SK-N-SH (cell line): ENCODE data around the gene ZNF33B. TPM values are rescaled to one million over a fixed set of nuclear protein-coding genes. Genes with fewer than 3 reads are reported as not detected.

Source experiments
- CTCF ChIA-PET: fragments of 300-600, 350-600 bp; formaldehyde crosslinking; extraction: SDS; loops from one replicate; lab custom pipeline; 2021; lab: Yijun Ruan, JAX
- POLR2A ChIA-PET: fragments of 350-600 bp; sonication (Branson Sonifier 250); formaldehyde crosslinking; extraction: SDS; loops from one replicate; lab custom pipeline; 2020; ENCODE audit warnings: antibody characterized with exemption, inconsistent platforms; lab: Yijun Ruan, JAX
- DNase-seq: peaks from one replicate; pipeline ENCODE4 v3.0.0; 2012
- H2AFZ ChIP-seq: fragments of 200-600 bp; sonication (generic); 2 replicates; pipeline ENCODE4 v1.8.1; 2016; ENCODE audit warnings: antibody characterized with exemption, mild to moderate bottlenecking, low read depth
- H3F3A ChIP-seq: fragments of 200-600 bp; sonication (generic); replicated peaks from 2 replicates; pipeline ENCODE3; 2016; ENCODE audit warnings: antibody characterized with exemption, mild to moderate bottlenecking; ENCODE audit not compliant: insufficient read depth
- H3K27ac ChIP-seq, 2 experiments: fragments of 200-500 bp in 1 of 2; fragments of 200-600 bp in 1 of 2; sonication (Bioruptor generic) in 1 of 2; sonication (generic), shearing (Covaris generic) in 1 of 2; 2 replicates each; pipeline versions ENCODE4 v1.5.1 to v1.6.1; 2014 to 2016; ENCODE audit warnings: low read depth in 2 of 2, inconsistent platforms in 1 of 2, low read length in 1 of 2, mild to moderate bottlenecking in 1 of 2, mixed read lengths in 1 of 2
- H3K27me3 ChIP-seq: fragments of 200-600 bp; sonication (generic), shearing (Covaris generic); 2 replicates; pipeline ENCODE4 v1.6.1; 2016; ENCODE audit warnings: mixed run types; ENCODE audit not compliant: insufficient read depth
- H3K36me3 ChIP-seq, 2 experiments: fragments of 200-500 bp in 1 of 2; fragments of 200-600 bp in 1 of 2; sonication (Bioruptor generic) in 1 of 2; sonication (generic) in 1 of 2; replicated peaks in 1 of 2; 2 replicates each; pipeline versions ENCODE3 to v1.5.1; 2014 to 2016; ENCODE audit warnings: low read length in 1 of 2, mild to moderate bottlenecking in 1 of 2; ENCODE audit not compliant: insufficient read depth in 2 of 2, control insufficient read depth in 1 of 2
- H3K4me1 ChIP-seq, 2 experiments: fragments of 200-500 bp in 1 of 2; fragments of 200-600 bp in 1 of 2; sonication (Bioruptor generic) in 1 of 2; sonication (generic), shearing (Covaris generic) in 1 of 2; 2 replicates each; pipeline versions ENCODE4 v1.5.1 to v1.6.1; 2014 to 2016; ENCODE audit warnings: low read depth in 1 of 2, low read length in 1 of 2, mixed run types in 1 of 2; ENCODE audit not compliant: insufficient read depth in 2 of 2, control insufficient read depth in 1 of 2
- H3K4me2 ChIP-seq: fragments of 200-600 bp; sonication (generic), shearing (Covaris generic); 2 replicates; pipeline ENCODE4 v1.6.1; 2017; ENCODE audit warnings: mixed run types
- H3K4me3 ChIP-seq, 2 experiments: fragments of 200-500 bp in 1 of 2; fragments of 200-600 bp in 1 of 2; sonication (Bioruptor generic) in 1 of 2; sonication (generic), shearing (Covaris generic) in 1 of 2; 2 replicates each; pipeline versions ENCODE4 v1.5.1 to v1.8.1; 2014 to 2016; ENCODE audit warnings: low read depth in 2 of 2, inconsistent platforms in 1 of 2, low read length in 1 of 2, mild to moderate bottlenecking in 1 of 2, mixed read lengths in 1 of 2, moderate library complexity in 1 of 2
- H3K79me2 ChIP-seq: fragments of 200-600 bp; sonication (generic); 2 replicates; pipeline ENCODE4 v1.8.1; 2017; ENCODE audit warnings: mild to moderate bottlenecking; ENCODE audit not compliant: insufficient read depth
- H3K9ac ChIP-seq: fragments of 200-600 bp; sonication (generic); 2 replicates; pipeline ENCODE4 v1.6.1; 2017; ENCODE audit warnings: mixed run types
- H3K9me2 ChIP-seq: fragments of 200-600 bp; sonication (generic); 2 replicates; pipeline ENCODE4 v1.6.1; 2017; ENCODE audit warnings: mixed run types
- H3K9me3 ChIP-seq: fragments of 200-600 bp; sonication (generic); 2 replicates; pipeline ENCODE4 v1.6.1; 2017; ENCODE audit warnings: mixed run types, mild to moderate bottlenecking, moderate library complexity
- H4K20me1 ChIP-seq: fragments of 200-600 bp; sonication (generic); 2 replicates; pipeline ENCODE4 v1.6.1; 2017; ENCODE audit warnings: mild to moderate bottlenecking, mixed run types; ENCODE audit not compliant: insufficient read depth
- CHD2 ChIP-seq: fragments of 150-350 bp; IDR thresholded peaks from 2 replicates; pipeline ENCODE4 v1.6.1; 2018; ENCODE audit warnings: low read length; ENCODE audit not compliant: partially characterized antibody
- GABPA ChIP-seq: IDR thresholded peaks from 2 replicates; pipeline ENCODE4 v1.4.0; 2012; ENCODE audit warnings: low read depth, mild to moderate bottlenecking
- MEF2A ChIP-seq: IDR thresholded peaks from 2 replicates; pipeline ENCODE4 v1.4.0; 2012; ENCODE audit warnings: low read depth, borderline replicate concordance
- MXI1 ChIP-seq: IDR thresholded peaks from 2 replicates; pipeline ENCODE4 v1.6.1; 2012; ENCODE audit warnings: mild to moderate bottlenecking, low read depth, low read length, improper control_type of control experiment
- RFX5 ChIP-seq: IDR thresholded peaks from 2 replicates; pipeline ENCODE4 v1.6.1; 2012; ENCODE audit warnings: mild to moderate bottlenecking, improper control_type of control experiment, low read length
- TAF1 ChIP-seq: IDR thresholded peaks from 2 replicates; pipeline ENCODE4 v1.6.1; 2012; ENCODE audit warnings: low read depth, mild to moderate bottlenecking, low read length, moderate library complexity, borderline replicate concordance
- YY1 ChIP-seq: IDR thresholded peaks from 2 replicates; pipeline ENCODE4 v1.4.0; 2012; ENCODE audit warnings: low read depth, mild to moderate bottlenecking
- WGBS: methylation state at CpG from one replicate; pipeline ENCODE4 v1.1.6; 2017; ENCODE audit warnings: low lambda C conversion rate; 5-methylcytosine and 5-hydroxymethylcytosine counted together
- polyA plus RNA-seq, 3 experiments: library from polyadenylated mRNA; depleted of rRNA; stranded (reverse); fragments of >200 nt; gene quantifications; 2 replicates each; pipeline ENCODE4 v1.2.3, GENCODE V29; 2012
- TF ChIP-seq, protein P1 (sequence below): IDR thresholded peaks from 2 replicates; pipeline ENCODE4 v1.6.1; 2012; ENCODE audit warnings: mild to moderate bottlenecking, low read depth, low read length, moderate library complexity
- TF ChIP-seq, protein P2 (sequence below): IDR thresholded peaks from 2 replicates; pipeline ENCODE4 v1.4.0; 2012; ENCODE audit warnings: low read depth
- TF ChIP-seq, protein P3 (sequence below): IDR thresholded peaks from 2 replicates; pipeline ENCODE4 v1.4.0; 2012; ENCODE audit warnings: low read depth, borderline replicate concordance
- TF ChIP-seq, protein P4 (sequence below): fragments of 200-600 bp; sonication (generic); IDR thresholded peaks from 2 replicates; pipeline ENCODE4 v1.6.1; 2017; ENCODE audit warnings: antibody characterized with exemption, mild to moderate bottlenecking, moderate library complexity

Gene ZNF33B
- polyA plus RNA-seq, 1 of the 3 experiments (the other 2 are of a cell fraction) = 5.6 TPM

DNA sequence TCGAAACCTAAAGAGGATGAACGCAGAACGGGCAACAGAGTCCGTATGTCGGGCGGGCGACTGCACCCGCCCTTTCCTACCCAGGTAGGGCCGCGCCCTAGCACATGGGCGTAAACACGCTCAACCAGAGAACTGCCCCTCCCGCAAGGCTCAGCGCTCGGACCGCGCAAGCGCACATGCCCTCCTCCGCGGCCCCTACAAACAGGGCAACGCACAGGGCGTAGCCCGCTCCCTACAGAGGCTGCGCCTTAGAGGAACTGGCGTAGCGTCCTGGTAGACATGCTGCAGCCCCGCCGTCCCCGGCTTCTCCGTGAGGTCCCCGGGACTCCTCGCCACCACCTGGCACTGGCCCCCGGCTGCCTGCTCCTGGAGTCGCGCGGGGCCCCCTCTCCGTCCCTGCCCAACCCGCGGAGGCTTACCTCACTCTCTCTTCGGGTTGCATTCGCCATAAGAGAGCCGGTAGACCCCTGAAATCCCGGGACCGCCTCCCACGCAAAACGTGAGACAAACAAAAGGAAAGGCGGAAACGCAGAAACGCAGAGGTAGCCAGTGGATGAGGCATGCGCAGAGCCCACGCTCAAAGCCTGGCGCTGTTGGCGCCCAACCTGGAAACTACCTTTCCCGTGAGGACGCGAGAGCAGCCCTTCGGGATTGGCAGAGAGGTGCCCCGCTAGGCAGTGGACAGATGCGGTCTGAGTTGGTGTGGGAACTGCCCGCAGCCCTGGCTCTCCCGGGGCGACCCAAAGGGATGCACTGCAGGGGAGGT, at the start of gene ZNF33B (continued):
- TF ChIP-seq, protein P1, sequence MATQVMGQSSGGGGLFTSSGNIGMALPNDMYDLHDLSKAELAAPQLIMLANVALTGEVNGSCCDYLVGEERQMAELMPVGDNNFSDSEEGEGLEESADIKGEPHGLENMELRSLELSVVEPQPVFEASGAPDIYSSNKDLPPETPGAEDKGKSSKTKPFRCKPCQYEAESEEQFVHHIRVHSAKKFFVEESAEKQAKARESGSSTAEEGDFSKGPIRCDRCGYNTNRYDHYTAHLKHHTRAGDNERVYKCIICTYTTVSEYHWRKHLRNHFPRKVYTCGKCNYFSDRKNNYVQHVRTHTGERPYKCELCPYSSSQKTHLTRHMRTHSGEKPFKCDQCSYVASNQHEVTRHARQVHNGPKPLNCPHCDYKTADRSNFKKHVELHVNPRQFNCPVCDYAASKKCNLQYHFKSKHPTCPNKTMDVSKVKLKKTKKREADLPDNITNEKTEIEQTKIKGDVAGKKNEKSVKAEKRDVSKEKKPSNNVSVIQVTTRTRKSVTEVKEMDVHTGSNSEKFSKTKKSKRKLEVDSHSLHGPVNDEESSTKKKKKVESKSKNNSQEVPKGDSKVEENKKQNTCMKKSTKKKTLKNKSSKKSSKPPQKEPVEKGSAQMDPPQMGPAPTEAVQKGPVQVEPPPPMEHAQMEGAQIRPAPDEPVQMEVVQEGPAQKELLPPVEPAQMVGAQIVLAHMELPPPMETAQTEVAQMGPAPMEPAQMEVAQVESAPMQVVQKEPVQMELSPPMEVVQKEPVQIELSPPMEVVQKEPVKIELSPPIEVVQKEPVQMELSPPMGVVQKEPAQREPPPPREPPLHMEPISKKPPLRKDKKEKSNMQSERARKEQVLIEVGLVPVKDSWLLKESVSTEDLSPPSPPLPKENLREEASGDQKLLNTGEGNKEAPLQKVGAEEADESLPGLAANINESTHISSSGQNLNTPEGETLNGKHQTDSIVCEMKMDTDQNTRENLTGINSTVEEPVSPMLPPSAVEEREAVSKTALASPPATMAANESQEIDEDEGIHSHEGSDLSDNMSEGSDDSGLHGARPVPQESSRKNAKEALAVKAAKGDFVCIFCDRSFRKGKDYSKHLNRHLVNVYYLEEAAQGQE = no peak
- TF ChIP-seq, protein P2, sequence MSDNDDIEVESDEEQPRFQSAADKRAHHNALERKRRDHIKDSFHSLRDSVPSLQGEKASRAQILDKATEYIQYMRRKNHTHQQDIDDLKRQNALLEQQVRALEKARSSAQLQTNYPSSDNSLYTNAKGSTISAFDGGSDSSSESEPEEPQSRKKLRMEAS = peak; percentile 74
- TF ChIP-seq GABPA (no peak; the same call in 1 of the 2 replicates), YY1 (peak; percentile 44; the same call in 1 of the 2 replicates), RFX5 (no peak; the same call in 1 of the 2 replicates), MEF2A (no peak)
- TF ChIP-seq, protein P3, sequence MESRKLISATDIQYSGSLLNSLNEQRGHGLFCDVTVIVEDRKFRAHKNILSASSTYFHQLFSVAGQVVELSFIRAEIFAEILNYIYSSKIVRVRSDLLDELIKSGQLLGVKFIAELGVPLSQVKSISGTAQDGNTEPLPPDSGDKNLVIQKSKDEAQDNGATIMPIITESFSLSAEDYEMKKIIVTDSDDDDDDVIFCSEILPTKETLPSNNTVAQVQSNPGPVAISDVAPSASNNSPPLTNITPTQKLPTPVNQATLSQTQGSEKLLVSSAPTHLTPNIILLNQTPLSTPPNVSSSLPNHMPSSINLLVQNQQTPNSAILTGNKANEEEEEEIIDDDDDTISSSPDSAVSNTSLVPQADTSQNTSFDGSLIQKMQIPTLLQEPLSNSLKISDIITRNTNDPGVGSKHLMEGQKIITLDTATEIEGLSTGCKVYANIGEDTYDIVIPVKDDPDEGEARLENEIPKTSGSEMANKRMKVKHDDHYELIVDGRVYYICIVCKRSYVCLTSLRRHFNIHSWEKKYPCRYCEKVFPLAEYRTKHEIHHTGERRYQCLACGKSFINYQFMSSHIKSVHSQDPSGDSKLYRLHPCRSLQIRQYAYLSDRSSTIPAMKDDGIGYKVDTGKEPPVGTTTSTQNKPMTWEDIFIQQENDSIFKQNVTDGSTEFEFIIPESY = peak; percentile 67

DNA sequence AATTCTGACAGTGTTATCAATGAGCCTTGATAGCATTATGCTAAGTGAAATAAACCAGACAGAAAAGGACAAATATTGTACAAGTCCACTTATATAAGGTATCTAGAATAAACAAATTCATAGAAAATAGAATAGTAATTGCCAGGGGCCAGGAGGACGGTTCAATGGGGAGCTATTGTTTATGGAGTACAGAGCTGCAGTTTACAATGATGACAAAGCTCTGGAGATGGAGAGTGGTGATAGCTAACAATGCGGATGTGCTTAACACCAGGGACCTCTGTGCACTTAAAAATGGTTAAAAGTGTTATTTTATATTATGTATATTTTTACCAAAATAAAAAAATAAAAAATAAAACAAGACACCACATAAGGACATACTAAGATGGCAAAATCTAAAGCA, 46.1 kb upstream of the ZNF33B start:
- ChIA-PET POLR2A (no interaction called here), CTCF (interaction anchor here (0.6 to 1.6 kb wide), 2 partner anchors 68 to 104 kb away, joined by 3 read pairs; no protein-coding TSS in a partner anchor)
- H3F3A ChIP-seq = no peaks in the 10 kb centered on the region

More for the DNA sequence above, 46.1 kb upstream of the ZNF33B start:
- Histone ChIP-seq H2AFZ (no peak overlapping the region), H3K27ac (no peak overlapping the region), H3K4me3 (no peak overlapping the region), H3K36me3 (peaks cover 26 to 36% of the 10 kb centered on the region in 2 experiments)
- DNase-seq = no peak
- TF ChIP-seq RFX5 (no peak), CHD2 (no peak), TAF1 (no peak), MXI1 (no peak), YY1 (no peak)
- TF ChIP-seq, protein P4, sequence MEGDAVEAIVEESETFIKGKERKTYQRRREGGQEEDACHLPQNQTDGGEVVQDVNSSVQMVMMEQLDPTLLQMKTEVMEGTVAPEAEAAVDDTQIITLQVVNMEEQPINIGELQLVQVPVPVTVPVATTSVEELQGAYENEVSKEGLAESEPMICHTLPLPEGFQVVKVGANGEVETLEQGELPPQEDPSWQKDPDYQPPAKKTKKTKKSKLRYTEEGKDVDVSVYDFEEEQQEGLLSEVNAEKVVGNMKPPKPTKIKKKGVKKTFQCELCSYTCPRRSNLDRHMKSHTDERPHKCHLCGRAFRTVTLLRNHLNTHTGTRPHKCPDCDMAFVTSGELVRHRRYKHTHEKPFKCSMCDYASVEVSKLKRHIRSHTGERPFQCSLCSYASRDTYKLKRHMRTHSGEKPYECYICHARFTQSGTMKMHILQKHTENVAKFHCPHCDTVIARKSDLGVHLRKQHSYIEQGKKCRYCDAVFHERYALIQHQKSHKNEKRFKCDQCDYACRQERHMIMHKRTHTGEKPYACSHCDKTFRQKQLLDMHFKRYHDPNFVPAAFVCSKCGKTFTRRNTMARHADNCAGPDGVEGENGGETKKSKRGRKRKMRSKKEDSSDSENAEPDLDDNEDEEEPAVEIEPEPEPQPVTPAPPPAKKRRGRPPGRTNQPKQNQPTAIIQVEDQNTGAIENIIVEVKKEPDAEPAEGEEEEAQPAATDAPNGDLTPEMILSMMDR = no peak
- TF ChIP-seq, protein P3 = no peak
- TF ChIP-seq, protein P1 = no peak
- TF ChIP-seq, all 33 proteins: peak for 0
- Histone ChIP-seq H3K4me1 (no peaks in the 10 kb centered on the region), H3K79me2 (peaks cover 26% of the 10 kb centered on the region), H4K20me1 (no peaks in the 10 kb centered on the region), H3K9me2 (no peaks in the 10 kb centered on the region), H3K9ac (no peak overlapping the region), H3K9me3 (no peaks in the 10 kb centered on the region), H3K27me3 (no peaks in the 10 kb centered on the region), H3K4me2 (no peak overlapping the region)
- WGBS = 82% methylated on average over 2 of the region's 2 CpGs
